HEK293T (cell line): Measurements from ENCODE around the gene STX7.

Experiments used
- FOXA1 ChIP-seq: fragments of 450-650 bp; IDR thresholded peaks from 2 replicates; pipeline ENCODE4 v1.6.1; 2016; ENCODE audit warnings: mild to moderate bottlenecking
- LEF1 ChIP-seq: fragments of 450-650 bp; IDR thresholded peaks from 2 replicates; pipeline ENCODE4 v1.6.1; 2017; ENCODE audit warnings: mild to moderate bottlenecking, borderline replicate concordance
- NFRKB ChIP-seq: fragments of 450-650 bp; IDR thresholded peaks from 2 replicates; pipeline ENCODE4 v1.6.1; 2016; ENCODE audit warnings: mild to moderate bottlenecking, moderate library complexity
- SP1 ChIP-seq: fragments of 450-650 bp; IDR thresholded peaks from 2 replicates; pipeline ENCODE4 v1.6.1; 2017
- SUZ12 ChIP-seq: fragments of 450-650 bp; IDR thresholded peaks from 2 replicates; pipeline ENCODE4 v1.6.1; 2016; ENCODE audit warnings: mild to moderate bottlenecking

DNA sequence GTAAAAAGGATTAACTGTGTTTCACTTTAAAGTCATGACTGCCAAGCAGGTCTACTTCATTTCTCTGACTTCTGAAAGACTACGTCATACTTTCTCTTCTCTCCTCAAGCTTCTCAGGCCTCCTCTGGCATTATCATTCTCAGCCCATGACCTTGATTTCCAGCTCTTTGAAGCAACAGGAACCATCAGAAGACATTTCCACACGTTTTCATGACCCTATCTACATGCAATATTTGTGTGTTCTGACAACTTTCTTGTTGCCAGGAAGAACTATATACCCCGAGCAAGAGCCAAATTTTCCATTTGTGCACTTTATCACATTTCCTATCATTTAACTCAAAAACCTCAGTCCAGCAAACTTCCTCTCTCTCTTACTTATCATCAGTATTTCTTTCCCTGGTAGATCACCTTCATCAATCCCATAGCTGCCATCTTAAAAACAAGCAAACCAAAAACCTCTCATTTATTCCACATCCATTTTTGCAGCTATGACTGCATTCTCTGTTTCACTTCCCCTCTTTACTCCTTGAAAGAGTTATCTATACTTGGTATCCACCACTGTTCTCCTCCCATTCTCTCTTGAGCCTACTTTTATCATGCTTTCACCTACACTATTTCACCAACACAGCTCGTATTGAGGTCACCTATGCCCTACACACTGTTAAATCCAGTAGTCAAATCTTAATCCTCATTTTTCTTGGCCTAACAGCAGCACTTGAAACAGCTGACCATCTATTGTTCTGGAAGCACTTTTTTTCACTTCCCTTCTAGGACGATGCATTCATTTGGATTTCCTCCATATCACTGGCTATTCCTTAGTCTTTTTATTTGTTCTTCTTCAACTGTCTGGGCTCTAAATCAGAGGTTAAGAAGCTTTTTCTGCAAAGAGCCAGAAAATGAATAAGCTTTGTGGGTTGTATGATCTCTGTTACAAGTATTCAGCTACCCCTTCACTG is 47.1 kb downstream of the STX7 start:
- TF ChIP-seq SUZ12 (no peak), SP1 (no peak), NFRKB (no peak), FOXA1 (no peak), LEF1 (no peak)
